Smooth muscle cell (in vitro differentiated cells): ENCODE results near the gene GSE1. TPM values are rescaled to one million over a fixed set of nuclear protein-coding genes. Genes with fewer than 3 reads are reported as not detected.
A peak's percentile ranks its signal among the peaks of the same experiment; 100 is the strongest.

Source experiments
- DNase-seq: peaks from one replicate; lab custom pipeline; 2025; ENCODE audit not compliant: unreplicated experiment; lab: John Stamatoyannopoulos, UW
- H2AFZ ChIP-seq: fragments of 200-600 bp; sonication (generic); 2 replicates; pipeline ENCODE4 v1.6.0; 2016; ENCODE audit warnings: antibody characterized with exemption, low read depth, mild to moderate bottlenecking
- H3F3A ChIP-seq: fragments of 200-600 bp; sonication (generic); 2 replicates; pipeline ENCODE4 v1.6.0; 2017; ENCODE audit warnings: antibody characterized with exemption, low read depth
- H3K27ac ChIP-seq: fragments of 200-600 bp; sonication (generic); 2 replicates; pipeline ENCODE4 v1.5.1; 2016; ENCODE audit warnings: low read depth, mild to moderate bottlenecking
- H3K27me3 ChIP-seq: fragments of 200-600 bp; sonication (generic); 2 replicates; pipeline ENCODE4 v1.6.1; 2016; ENCODE audit warnings: low read depth, mild to moderate bottlenecking
- H3K36me3 ChIP-seq: fragments of 200-600 bp; sonication (generic); 2 replicates; pipeline ENCODE4 v1.5.1; 2016; ENCODE audit warnings: low read depth
- H3K4me1 ChIP-seq: fragments of 200-600 bp; sonication (generic); 2 replicates; pipeline ENCODE4 v1.5.1; 2016; ENCODE audit warnings: low read depth
- H3K4me2 ChIP-seq: fragments of 200-600 bp; sonication (generic); 2 replicates; pipeline ENCODE4 v1.6.0; 2016; ENCODE audit warnings: mild to moderate bottlenecking
- H3K4me3 ChIP-seq: fragments of 200-600 bp; sonication (generic); 2 replicates; pipeline ENCODE4 v1.5.1; 2016; ENCODE audit warnings: mild to moderate bottlenecking
- H3K79me2 ChIP-seq: fragments of 200-600 bp; sonication (generic); 2 replicates; pipeline ENCODE4 v1.6.0; 2016; ENCODE audit warnings: low read depth, mild to moderate bottlenecking
- H3K9ac ChIP-seq: fragments of 200-600 bp; sonication (generic); 2 replicates; pipeline ENCODE4 v1.6.0; 2016; ENCODE audit warnings: low read depth
- H3K9me3 ChIP-seq: fragments of 200-600 bp; sonication (generic); replicated peaks from 2 replicates; pipeline ENCODE4 v1.5.1; 2016; ENCODE audit warnings: low read depth
- H4K20me1 ChIP-seq: fragments of 200-600 bp; sonication (generic); 2 replicates; pipeline ENCODE4 v1.6.0; 2016; ENCODE audit warnings: low read depth
- CTCF ChIP-seq: fragments of 200-600 bp; sonication (generic); IDR thresholded peaks from 2 replicates; pipeline ENCODE4 v1.5.1; 2017; ENCODE audit warnings: borderline replicate concordance, mild to moderate bottlenecking, antibody characterized with exemption; ENCODE audit not compliant: insufficient read depth, poor library complexity, severe bottlenecking
- WGBS: methylation state at CpG from one replicate; pipeline ENCODE4 v1.1.7; 2016; ENCODE audit warnings: low lambda C conversion rate; 5-methylcytosine and 5-hydroxymethylcytosine counted together
- polyA plus RNA-seq: library from polyadenylated mRNA; unstranded; fragments of >200 nt; fragmentation: Nextera tagmentation; extraction: Ambion mirVana; gene quantifications from 2 replicates; pipeline ENCODE4 v1.2.1, GENCODE V29; 2016
- total RNA-seq: library from RNA; depleted of rRNA; stranded (reverse); fragments of >200 nt; gene quantifications from 2 replicates; pipeline ENCODE4 v1.2.3, GENCODE V29; 2014

Gene GSE1
- total and polyA plus RNA-seq, 2 experiments from 2014 or later, result 13.6 to 27.7 TPM

- WGBS, result 87% methylated on average over 15 of the region's 15 CpGs
- Histone ChIP-seq H3K27me3 (no peaks in the 10 kb centered on the region), H4K20me1 (no peaks in the 10 kb centered on the region), H2AFZ (no peak overlapping the region), H3K4me1 (peaks cover 7% of the 10 kb centered on the region), H3K9ac (no peak overlapping the region), H3K27ac (no peak overlapping the region), H3K9me3 (no peaks in the 10 kb centered on the region), H3F3A (no peaks in the 10 kb centered on the region), H3K36me3 (no peaks in the 10 kb centered on the region), H3K4me3 (no peak overlapping the region), H3K79me2 (no peaks in the 10 kb centered on the region), H3K4me2 (no peak overlapping the region)
- TF ChIP-seq CTCF, result no peak
- no peak for DNase-seq
Observed at GRCh38 chr16:85686912-85687591, 73.9 kb downstream of the GSE1 start.

GRCh38 chr16:85687651-85688471 lies 74.7 kb downstream of the GSE1 start:
- Histone ChIP-seq H3K27me3 (no peaks in the 10 kb centered on the region), H3K4me2 (peak overlapping the region; percentile 96), H3K36me3 (no peaks in the 10 kb centered on the region), H3F3A (no peaks in the 10 kb centered on the region), H3K4me3 (peak overlapping the region; percentile 76), H4K20me1 (no peaks in the 10 kb centered on the region), H3K9me3 (no peaks in the 10 kb centered on the region), H3K27ac (no peak overlapping the region), H2AFZ (peak overlapping the region; percentile 72), H3K9ac (no peak overlapping the region), H3K4me1 (peaks cover 7% of the 10 kb centered on the region), H3K79me2 (no peaks in the 10 kb centered on the region)
- TF ChIP-seq CTCF, result no peak
- no peak for DNase-seq
- WGBS, result 86% methylated on average over 49 of the region's 49 CpGs

GRCh38 chr16:85688586-85689284 lies 75.6 kb downstream of the GSE1 start, which contains the start of gene GINS2:
TSS of gene GINS2 (minus strand) at chr16:85688954. CDS start at chr16:85688898, 56 bp downstream.
- H3K4me1 ChIP-seq, result peaks cover 7% of the 10 kb centered on the region
- no peak within 1 kb of the TSS for H3K27ac ChIP-seq
- H3K27me3 ChIP-seq, result no peaks in the 10 kb centered on the region

More at GRCh38 chr16:85688586-85689284, 75.6 kb downstream of the GSE1 start, which contains the start of gene GINS2:
- Histone ChIP-seq H3K36me3 (no peaks in the 10 kb centered on the region), H3K4me3 (peak within 1 kb of the TSS; percentile 76), H2AFZ (peak within 1 kb of the TSS; percentile 72), H4K20me1 (no peaks in the 10 kb centered on the region), H3K79me2 (no peaks in the 10 kb centered on the region), H3F3A (no peaks in the 10 kb centered on the region), H3K4me2 (peak within 1 kb of the TSS; percentile 96), H3K9ac (no peak within 1 kb of the TSS), H3K9me3 (no peaks in the 10 kb centered on the region)
- TF ChIP-seq CTCF, result no peak
- 5% methylated on average over 63 of the region's 86 CpGs for WGBS
- peak; percentile 59 for DNase-seq
